ENCODE data around the gene TTR.

The TTR gene

DNA sequence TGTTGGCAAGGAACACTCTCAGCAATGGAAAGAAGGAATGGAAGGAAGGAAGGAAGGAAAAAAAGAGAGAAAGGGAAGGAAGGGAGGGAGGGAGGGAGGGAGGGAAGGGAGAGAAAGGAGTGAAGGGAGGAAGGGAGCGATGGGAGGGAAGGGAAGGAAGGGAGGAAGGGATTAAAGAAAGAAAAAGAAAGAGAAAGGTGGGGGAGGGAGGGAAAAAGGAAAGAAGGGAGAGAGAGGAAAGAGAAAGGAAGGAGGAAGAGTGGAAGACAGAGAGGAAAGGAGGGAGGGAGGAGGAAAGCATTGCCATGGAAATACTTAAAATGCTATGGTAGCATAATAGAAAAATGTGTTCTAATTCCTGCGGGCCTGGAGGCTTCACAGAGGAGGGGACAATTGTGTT is 22.4 kb downstream of the TTR start:
- TF ChIP-seq, protein P1, sequence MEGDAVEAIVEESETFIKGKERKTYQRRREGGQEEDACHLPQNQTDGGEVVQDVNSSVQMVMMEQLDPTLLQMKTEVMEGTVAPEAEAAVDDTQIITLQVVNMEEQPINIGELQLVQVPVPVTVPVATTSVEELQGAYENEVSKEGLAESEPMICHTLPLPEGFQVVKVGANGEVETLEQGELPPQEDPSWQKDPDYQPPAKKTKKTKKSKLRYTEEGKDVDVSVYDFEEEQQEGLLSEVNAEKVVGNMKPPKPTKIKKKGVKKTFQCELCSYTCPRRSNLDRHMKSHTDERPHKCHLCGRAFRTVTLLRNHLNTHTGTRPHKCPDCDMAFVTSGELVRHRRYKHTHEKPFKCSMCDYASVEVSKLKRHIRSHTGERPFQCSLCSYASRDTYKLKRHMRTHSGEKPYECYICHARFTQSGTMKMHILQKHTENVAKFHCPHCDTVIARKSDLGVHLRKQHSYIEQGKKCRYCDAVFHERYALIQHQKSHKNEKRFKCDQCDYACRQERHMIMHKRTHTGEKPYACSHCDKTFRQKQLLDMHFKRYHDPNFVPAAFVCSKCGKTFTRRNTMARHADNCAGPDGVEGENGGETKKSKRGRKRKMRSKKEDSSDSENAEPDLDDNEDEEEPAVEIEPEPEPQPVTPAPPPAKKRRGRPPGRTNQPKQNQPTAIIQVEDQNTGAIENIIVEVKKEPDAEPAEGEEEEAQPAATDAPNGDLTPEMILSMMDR (IDR thresholded peaks at IDR 0.05), result no peak
- no peak for TF ChIP-seq ZFX (IDR thresholded peaks at IDR 0.05; ENCODE audit: borderline replicate concordance)
- H3K27ac ChIP-seq, result no peak overlapping the region

DNA sequence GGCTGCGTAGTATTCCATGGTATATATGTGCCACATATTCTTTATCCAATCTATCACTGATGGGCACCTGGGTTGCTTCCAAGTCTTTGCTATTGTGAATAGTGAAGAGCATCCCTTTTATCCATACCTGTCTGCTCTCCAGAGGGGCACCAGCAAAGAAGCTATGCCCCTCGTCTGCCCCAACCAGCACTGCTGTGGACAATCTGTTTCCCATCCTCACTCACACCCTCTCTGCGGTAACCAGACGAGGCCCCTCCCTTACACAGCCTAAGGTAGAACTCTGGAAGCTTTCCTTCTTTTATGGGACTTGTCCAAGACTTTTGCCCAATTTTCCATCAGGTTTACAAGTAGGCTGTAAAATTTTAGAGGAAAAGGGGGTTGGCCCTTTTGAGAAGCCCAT is 24.9 kb downstream of the TTR start:
- no peak for TF ChIP-seq ZFX (IDR thresholded peaks at IDR 0.05; ENCODE audit: borderline replicate concordance)
- TF ChIP-seq, protein P1 (IDR thresholded peaks at IDR 0.05), result no peak

DNA sequence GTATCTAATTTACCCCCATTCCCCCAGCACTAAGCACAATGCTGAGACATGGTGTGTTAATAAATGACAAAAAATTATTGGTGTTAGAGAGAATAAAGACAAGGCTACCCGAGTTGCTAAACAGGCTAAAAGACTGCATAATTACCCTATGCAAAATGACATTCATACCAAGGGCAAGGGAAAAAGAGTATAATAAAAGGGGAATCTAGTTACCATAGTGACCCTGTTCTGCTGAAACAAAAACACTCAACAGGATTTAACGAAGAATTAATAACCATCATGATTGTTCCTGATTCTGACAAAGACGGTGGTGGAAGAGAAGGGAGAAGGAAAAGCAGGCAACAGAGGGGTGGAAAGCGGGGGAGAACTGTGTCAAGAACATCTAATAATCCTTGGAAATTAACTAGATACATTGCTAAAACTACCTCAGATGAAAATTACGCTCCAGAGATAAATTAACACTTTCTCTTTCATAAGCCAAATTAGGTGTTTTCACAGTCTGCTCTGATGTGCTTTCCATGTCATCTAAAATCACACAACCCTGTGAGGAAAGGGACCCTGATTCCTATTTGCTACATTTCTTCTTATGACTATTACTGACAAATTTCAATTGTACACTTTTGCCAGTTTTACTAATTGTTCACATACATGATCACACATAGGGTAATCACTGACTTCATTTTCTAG is 25.5 kb downstream of the TTR start:
- no peak overlapping the region for H3K27ac ChIP-seq
- no peak for TF ChIP-seq ZFX (IDR thresholded peaks at IDR 0.05; ENCODE audit: borderline replicate concordance)
- TF ChIP-seq, protein P1 (IDR thresholded peaks at IDR 0.05), result no peak

More for the DNA sequence above, 24.9 kb downstream of the TTR start:
- no peak overlapping the region for H3K27ac ChIP-seq

DNA sequence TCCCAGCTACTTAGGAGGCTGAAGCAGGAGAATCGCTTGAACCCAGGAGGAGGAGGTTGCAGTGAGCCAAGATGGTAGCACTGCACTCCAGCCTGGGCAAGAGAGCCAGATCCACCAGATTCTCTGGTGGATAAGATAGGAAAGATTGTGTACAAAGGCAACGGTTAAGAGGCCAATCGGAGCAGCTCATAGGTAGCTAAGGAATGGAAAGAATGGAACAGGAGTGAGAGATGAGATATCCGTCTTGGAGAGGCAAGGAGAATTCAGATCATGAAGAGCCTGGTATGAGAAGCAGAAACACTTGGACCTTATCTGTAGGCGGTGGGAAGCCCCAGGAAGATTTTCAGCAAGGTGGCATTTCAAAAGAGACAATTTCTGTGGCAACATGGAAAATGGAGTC is 27.1 kb downstream of the TTR start:
- TF ChIP-seq, protein P1 (IDR thresholded peaks at IDR 0.05), result no peak
- no peak for TF ChIP-seq ZFX (IDR thresholded peaks at IDR 0.05; ENCODE audit: borderline replicate concordance)
- H3K27ac ChIP-seq, result no peak overlapping the region

DNA sequence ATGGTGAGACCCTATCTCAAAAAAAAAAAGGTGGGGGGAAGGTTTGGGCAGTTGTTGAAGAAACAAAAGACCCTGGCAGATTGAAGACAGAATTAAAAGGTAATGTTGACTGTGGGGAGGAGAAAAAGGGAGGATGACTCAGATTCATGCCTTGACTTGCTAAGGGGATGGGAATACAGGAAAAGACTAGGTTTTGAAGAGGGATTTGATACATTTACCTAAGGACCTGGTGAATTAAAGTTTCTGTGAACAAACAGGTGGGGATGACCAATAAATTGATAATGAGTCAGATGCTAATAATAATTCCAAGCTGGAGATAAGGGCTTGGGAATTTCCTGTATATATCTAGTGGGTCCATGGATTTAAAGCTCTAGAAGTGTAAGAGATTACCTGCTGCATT is 27.6 kb downstream of the TTR start:
- no peak for TF ChIP-seq ZFX (IDR thresholded peaks at IDR 0.05; ENCODE audit: borderline replicate concordance)
- TF ChIP-seq, protein P1 (IDR thresholded peaks at IDR 0.05), result no peak
- no peak overlapping the region for H3K27ac ChIP-seq

DNA sequence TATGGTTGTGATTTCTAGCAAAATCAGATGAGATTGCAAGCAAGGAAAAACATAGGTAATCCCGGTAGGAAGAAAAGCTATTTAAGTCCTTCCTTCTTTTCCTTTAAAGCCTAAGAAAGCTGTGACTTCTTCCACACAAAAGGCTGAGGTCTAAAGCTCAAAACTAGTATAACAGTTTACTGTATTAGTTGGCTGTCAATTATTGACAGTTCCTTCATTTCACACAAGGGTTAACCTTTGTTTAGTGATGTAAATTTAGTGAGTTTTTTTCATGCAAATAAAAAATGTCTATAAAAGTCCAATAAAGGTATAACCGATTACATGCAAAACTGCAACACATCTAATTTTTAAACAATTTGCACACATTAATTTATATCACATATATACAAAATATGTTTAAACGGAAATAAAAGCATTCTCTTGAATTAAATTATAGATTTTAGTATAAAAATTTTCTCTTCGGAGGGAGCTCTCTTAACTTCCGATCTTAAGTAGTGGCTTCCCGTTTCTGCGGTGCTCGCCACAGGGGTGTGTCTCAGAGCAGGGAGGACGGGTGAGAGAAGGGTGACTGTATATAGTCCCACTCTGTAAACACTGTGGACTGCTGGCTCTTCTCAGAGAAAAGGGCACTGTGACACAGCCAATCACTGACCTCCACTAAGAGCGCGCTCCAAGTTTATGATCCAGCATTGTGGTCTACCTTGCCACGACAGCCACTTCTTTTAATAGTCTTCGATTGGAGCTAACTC is 33.4 kb downstream of the TTR start:
- TF ChIP-seq, protein P1 (IDR thresholded peaks at IDR 0.05), result no peak
- no peak for TF ChIP-seq ZFX (IDR thresholded peaks at IDR 0.05; ENCODE audit: borderline replicate concordance)
- H3K27ac ChIP-seq, result no peak overlapping the region

DNA sequence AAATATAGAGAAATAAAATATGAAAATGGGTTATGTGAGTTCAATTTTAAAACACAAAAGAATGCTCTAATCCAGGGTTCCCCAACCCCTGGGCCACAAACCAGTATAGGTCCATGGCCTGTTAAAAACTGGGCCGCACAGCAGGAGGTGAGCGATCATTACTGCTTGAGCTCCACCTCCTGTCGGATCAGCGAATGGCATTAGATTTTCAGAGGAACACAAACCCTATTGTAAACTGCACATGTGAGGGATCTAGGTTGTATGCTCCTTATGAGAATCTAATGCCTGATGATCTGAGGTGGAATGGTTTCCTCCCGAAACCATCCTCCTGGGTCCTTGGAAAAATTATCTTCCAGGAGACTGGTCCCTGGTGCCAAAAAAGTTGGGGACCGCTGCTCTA is 34.7 kb downstream of the TTR start:
- H3K27ac ChIP-seq, result no peak overlapping the region
- TF ChIP-seq, protein P1 (IDR thresholded peaks at IDR 0.05), result peak; percentile 23
- no peak for TF ChIP-seq ZFX (IDR thresholded peaks at IDR 0.05; ENCODE audit: borderline replicate concordance)
